Activated B cell treated with CpG ODN at 0.5 μM for 24 hours (primary cell): ENCODE measurements around the gene EFNA5. TPM values are rescaled to one million over a fixed set of nuclear protein-coding genes. Genes with fewer than 3 reads are reported as not detected.

Experiments used
- ATAC-seq: fragments of 200-7000 bp; cut with Tn5 transposase; one replicate; pipeline ENCODE4 v1.10.0; 2021; ENCODE audit warnings: low read depth, mild to moderate bottlenecking, moderate library complexity
- CTCF ChIA-PET: fragments of 350-600 bp; sonication (Branson Sonifier 250); formaldehyde crosslinking; loops from one replicate; lab custom pipeline; 2021; ENCODE audit warnings: antibody characterized with exemption; lab: Charles Lee
- POLR2A ChIA-PET: fragments of 350-600 bp; sonication (Branson Sonifier 250); formaldehyde crosslinking; loops from one replicate; lab custom pipeline; 2021; ENCODE audit warnings: antibody characterized with exemption; lab: Charles Lee
- DNase-seq: peaks from one replicate; pipeline ENCODE4 v3.0.0; 2022
- H3K27ac Mint-ChIP-seq: one replicate; pipeline ENCODE4 v1.8.0; 2020; ENCODE audit warnings: mixed read lengths
- H3K27me3 Mint-ChIP-seq: one replicate; pipeline ENCODE4 v1.8.0; 2021; ENCODE audit warnings: mixed read lengths
- H3K36me3 Mint-ChIP-seq: one replicate; pipeline ENCODE4 v1.8.0; 2021; ENCODE audit warnings: low read depth, mixed read lengths
- H3K4me1 Mint-ChIP-seq: one replicate; pipeline ENCODE4 v1.8.0; 2021; ENCODE audit warnings: mixed read lengths
- H3K4me3 Mint-ChIP-seq: one replicate; pipeline ENCODE4 v1.8.0; 2020; ENCODE audit warnings: mild to moderate bottlenecking, mixed read lengths
- H3K9me3 Mint-ChIP-seq: one replicate; pipeline ENCODE4 v1.8.0; 2020; ENCODE audit warnings: mixed read lengths
- intact Hi-C: fragments of 100-400 bp; cut with micrococcal nuclease; formaldehyde crosslinking; loops from one replicate; pipeline ENCODE4 v1.15.1; 2024
- total RNA-seq: library from RNA; stranded (reverse); gene quantifications from 2 replicates; pipeline ENCODE4 v1.2.3, GENCODE V29; 2022
- TF ChIP-seq, protein P1 (sequence below): fragments of 200-600 bp; IDR thresholded peaks from one replicate; pipeline ENCODE4 v1.8.0; 2022; ENCODE audit warnings: antibody characterized with exemption, mild to moderate bottlenecking

Gene EFNA5
- total RNA-seq, 1 donor from 2014 or later, result not detected

- TF ChIP-seq, protein P1, sequence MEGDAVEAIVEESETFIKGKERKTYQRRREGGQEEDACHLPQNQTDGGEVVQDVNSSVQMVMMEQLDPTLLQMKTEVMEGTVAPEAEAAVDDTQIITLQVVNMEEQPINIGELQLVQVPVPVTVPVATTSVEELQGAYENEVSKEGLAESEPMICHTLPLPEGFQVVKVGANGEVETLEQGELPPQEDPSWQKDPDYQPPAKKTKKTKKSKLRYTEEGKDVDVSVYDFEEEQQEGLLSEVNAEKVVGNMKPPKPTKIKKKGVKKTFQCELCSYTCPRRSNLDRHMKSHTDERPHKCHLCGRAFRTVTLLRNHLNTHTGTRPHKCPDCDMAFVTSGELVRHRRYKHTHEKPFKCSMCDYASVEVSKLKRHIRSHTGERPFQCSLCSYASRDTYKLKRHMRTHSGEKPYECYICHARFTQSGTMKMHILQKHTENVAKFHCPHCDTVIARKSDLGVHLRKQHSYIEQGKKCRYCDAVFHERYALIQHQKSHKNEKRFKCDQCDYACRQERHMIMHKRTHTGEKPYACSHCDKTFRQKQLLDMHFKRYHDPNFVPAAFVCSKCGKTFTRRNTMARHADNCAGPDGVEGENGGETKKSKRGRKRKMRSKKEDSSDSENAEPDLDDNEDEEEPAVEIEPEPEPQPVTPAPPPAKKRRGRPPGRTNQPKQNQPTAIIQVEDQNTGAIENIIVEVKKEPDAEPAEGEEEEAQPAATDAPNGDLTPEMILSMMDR, result no peak
- no peak overlapping the region for H3K27ac Mint-ChIP-seq
- H3K4me1 Mint-ChIP-seq, result no peaks in the 10 kb centered on the region
- ATAC-seq (no peak), DNase-seq (no peak)
- peaks cover 14% of the 10 kb centered on the region for H3K27me3 Mint-ChIP-seq
- H3K36me3 Mint-ChIP-seq, result no peaks in the 10 kb centered on the region
- intact Hi-C loops, result no loop called here
- ChIA-PET POLR2A (no interaction called here), CTCF (no interaction called here)
- no peak overlapping the region for H3K4me3 Mint-ChIP-seq
- no peaks in the 10 kb centered on the region for H3K9me3 Mint-ChIP-seq
These were observed 134.9 kb downstream of the EFNA5 start for GRCh38 chr5:107535849-107536248.

DNA sequence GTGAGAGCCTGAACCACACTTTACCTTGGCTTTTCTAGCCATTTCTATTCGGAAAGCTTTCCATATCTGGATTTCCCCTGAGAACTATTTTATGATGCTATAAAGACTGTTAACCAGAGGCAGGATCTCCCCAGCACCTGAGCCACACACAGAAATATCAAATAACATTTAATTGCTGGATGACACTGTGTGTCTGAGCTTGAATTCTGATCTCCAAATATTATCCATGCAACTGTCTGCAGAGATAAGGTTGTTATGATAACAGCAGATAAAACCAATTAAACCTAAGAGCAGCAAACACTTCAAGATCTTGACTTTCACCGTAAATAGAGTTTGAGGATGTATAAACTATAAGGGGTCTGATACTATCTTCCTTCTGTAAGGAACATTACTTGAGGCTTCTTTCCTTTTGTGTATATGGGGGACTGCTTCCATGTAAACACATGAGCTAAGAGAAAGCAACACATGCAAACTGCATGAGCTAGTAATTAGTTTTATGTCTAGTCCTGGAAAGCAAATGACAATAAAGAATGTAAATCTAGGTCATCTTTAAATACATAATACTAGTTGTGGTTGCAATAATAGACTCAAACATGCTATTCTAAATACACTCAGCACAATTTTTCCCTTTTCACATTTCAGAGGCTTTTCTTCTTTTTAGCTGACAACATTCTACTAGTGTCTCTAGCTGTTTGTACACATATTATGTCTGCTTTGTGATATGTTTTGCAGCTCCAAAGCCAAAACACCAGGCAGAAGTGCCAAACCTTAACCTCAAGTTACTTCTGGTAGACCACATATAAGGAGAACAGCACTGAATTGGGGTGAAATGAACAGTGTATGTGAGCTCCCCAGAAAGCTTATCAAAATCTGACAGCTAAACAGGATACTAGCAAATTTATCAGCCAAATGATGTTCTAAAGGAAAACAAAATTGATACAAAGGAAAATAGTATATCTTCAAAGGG lies 136.5 kb downstream of the EFNA5 start:
- POLR2A ChIA-PET, result no interaction called here
- CTCF ChIA-PET, result no interaction called here
- no peaks in the 10 kb centered on the region for H3K36me3 Mint-ChIP-seq
- TF ChIP-seq, protein P1, result no peak
- no peaks in the 10 kb centered on the region for H3K4me1 Mint-ChIP-seq
- intact Hi-C loops, result no loop called here
- H3K4me3 Mint-ChIP-seq, result no peak overlapping the region
- ATAC-seq (no peak), DNase-seq (no peak)
- no peaks in the 10 kb centered on the region for H3K9me3 Mint-ChIP-seq
- H3K27ac Mint-ChIP-seq, result no peak overlapping the region
- peaks cover 11% of the 10 kb centered on the region for H3K27me3 Mint-ChIP-seq

GRCh38 chr5:107532916-107533315 lies 137.8 kb downstream of the EFNA5 start:
- ATAC-seq, result no peak
- Mint-ChIP-seq H3K4me3 (no peak overlapping the region), H3K27me3 (peaks cover 11% of the 10 kb centered on the region), H3K9me3 (no peaks in the 10 kb centered on the region), H3K36me3 (no peaks in the 10 kb centered on the region), H3K4me1 (no peaks in the 10 kb centered on the region), H3K27ac (no peak overlapping the region)
- POLR2A ChIA-PET, result no interaction called here
- TF ChIP-seq, protein P1, result no peak
- DNase-seq, result no peak
- intact Hi-C loops, result no loop called here
- CTCF ChIA-PET, result no interaction called here

GRCh38 chr5:107532169-107532878 lies 138.4 kb downstream of the EFNA5 start:
- DNase-seq (no peak), ATAC-seq (no peak)
- TF ChIP-seq, protein P1, result no peak
- Mint-ChIP-seq H3K36me3 (no peaks in the 10 kb centered on the region), H3K4me1 (no peaks in the 10 kb centered on the region), H3K4me3 (no peak overlapping the region), H3K9me3 (no peaks in the 10 kb centered on the region), H3K27me3 (peaks cover 11% of the 10 kb centered on the region), H3K27ac (no peak overlapping the region)
- intact Hi-C loops, result no loop called here
- CTCF ChIA-PET, result no interaction called here
- POLR2A ChIA-PET, result no interaction called here

DNA sequence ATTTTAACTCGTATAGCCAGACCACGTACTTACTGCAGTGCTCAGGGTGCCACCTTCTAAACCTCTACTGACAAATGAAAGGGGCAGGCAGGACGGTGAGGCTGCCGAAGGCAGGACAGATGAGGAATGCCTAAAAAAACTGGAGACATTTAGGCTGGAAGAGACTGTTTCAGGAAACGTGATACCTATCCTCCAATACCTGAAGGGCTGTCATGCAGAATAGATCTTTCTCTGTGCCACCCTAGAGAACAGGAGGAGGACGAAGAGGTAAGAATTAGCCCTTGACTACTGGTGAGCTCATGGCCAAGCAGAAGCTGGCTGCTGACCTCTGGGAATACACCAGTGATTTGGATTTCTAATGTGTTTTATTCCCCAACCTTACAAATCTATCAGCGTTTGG lies 139.4 kb downstream of the EFNA5 start:
- no peaks in the 10 kb centered on the region for H3K4me1 Mint-ChIP-seq
- H3K27ac Mint-ChIP-seq, result no peak overlapping the region
- H3K27me3 Mint-ChIP-seq, result peaks cover 11% of the 10 kb centered on the region

More for the DNA sequence above, 139.4 kb downstream of the EFNA5 start:
- TF ChIP-seq, protein P1, result no peak
- ChIA-PET CTCF (no interaction called here), POLR2A (no interaction called here)
- ATAC-seq (no peak), DNase-seq (no peak)
- H3K36me3 Mint-ChIP-seq, result no peaks in the 10 kb centered on the region
- intact Hi-C loops, result no loop called here
- no peaks in the 10 kb centered on the region for H3K9me3 Mint-ChIP-seq
- no peak overlapping the region for H3K4me3 Mint-ChIP-seq
